GM19468 (cell line): Measurements from ENCODE around the gene EFNB3.

Source experiments
- ATAC-seq: cut with Tn5 transposase; IDR thresholded peaks from one replicate; pipeline ENCODE4 v1.9.1; 2021; ENCODE audit warnings: mild to moderate bottlenecking, moderate library complexity, moderate number of reproducible peaks; ENCODE audit not compliant: unreplicated experiment; ENCODE audit errors: extremely low read depth

EFNB3 gene

GRCh38 chr17:7697828-7698588 is 7.0 kb upstream of the EFNB3 start:
- ATAC-seq = no peak

- no peak for ATAC-seq
Measured at GRCh38 chr17:7700510-7700909, 4.5 kb upstream of the EFNB3 start.

- ATAC-seq = no peak
Measured at GRCh38 chr17:7701681-7702080, 3.3 kb upstream of the EFNB3 start.

GRCh38 chr17:7702776-7703175 is 2.2 kb upstream of the EFNB3 start:
- ATAC-seq = no peak

GRCh38 chr17:7703584-7704479 is 1.2 kb upstream of the EFNB3 start:
- ATAC-seq = no peak

- no peak for ATAC-seq
Measured at GRCh38 chr17:7705269-7706255, 560 bp downstream of the EFNB3 start.

GRCh38 chr17:7706631-7707354 is 1.8 kb downstream of the EFNB3 start:
- ATAC-seq = no peak

- ATAC-seq = no peak
Measured at GRCh38 chr17:7707446-7707845, 2.4 kb downstream of the EFNB3 start.

GRCh38 chr17:7707858-7708750 is 3.1 kb downstream of the EFNB3 start:
- ATAC-seq = no peak

GRCh38 chr17:7709031-7709430 is 4.0 kb downstream of the EFNB3 start:
- no peak for ATAC-seq

GRCh38 chr17:7710301-7710700 is 5.3 kb downstream of the EFNB3 start:
- no peak for ATAC-seq

GRCh38 chr17:7711051-7711755 is 6.2 kb downstream of the EFNB3 start:
- ATAC-seq = no peak

- no peak for ATAC-seq
Measured at GRCh38 chr17:7712111-7712771, 7.2 kb downstream of the EFNB3 start.

- no peak for ATAC-seq
Measured at GRCh38 chr17:7713782-7714181, 8.8 kb downstream of the EFNB3 start.

GRCh38 chr17:7714721-7715594 is 10.0 kb downstream of the EFNB3 start:
- no peak for ATAC-seq
